RWPE2 (cell line): ENCODE data around the gene NLRX1.

ENCODE experiments used
- ATAC-seq: fragments of 200-7000 bp; cut with Tn5 transposase; 3 replicates; pipeline ENCODE4 v1.9.1; 2021; ENCODE audit warnings: low read depth
- DNase-seq: peaks from one replicate; pipeline ENCODE4 v3.0.0-alpha.2; 2020; ENCODE audit warnings: low spot score
- H3K27ac ChIP-seq: fragments of 450-650 bp; 2 replicates; pipeline ENCODE4 v1.5.1; 2017; ENCODE audit warnings: mild to moderate bottlenecking; ENCODE audit not compliant: poor library complexity, severe bottlenecking
- H3K27me3 ChIP-seq: fragments of 250-450 bp; sonication (Bioruptor Pico); 2 replicates; pipeline ENCODE4 v1.5.1; 2021; ENCODE audit warnings: mild to moderate bottlenecking, moderate library complexity; ENCODE audit not compliant: insufficient read depth, poor library complexity, severe bottlenecking
- H3K36me3 ChIP-seq: fragments of 250-450 bp; sonication (Bioruptor Pico); 2 replicates; pipeline ENCODE4 v1.5.1; 2020; ENCODE audit warnings: low read depth, mild to moderate bottlenecking, moderate library complexity
- H3K4me1 ChIP-seq: fragments of 250-450 bp; sonication (Bioruptor Pico); 2 replicates; pipeline ENCODE4 v1.5.1; 2021; ENCODE audit warnings: mild to moderate bottlenecking, moderate library complexity; ENCODE audit not compliant: insufficient read depth, poor library complexity, severe bottlenecking
- H3K4me3 ChIP-seq: fragments of 250-450 bp; sonication (Bioruptor Pico); 2 replicates; pipeline ENCODE4 v1.5.1; 2021; ENCODE audit warnings: mild to moderate bottlenecking, moderate library complexity; ENCODE audit not compliant: severe bottlenecking
- H3K9me3 ChIP-seq: fragments of 250-450 bp; sonication (Bioruptor Pico); 2 replicates; pipeline ENCODE4 v1.5.1; 2021; ENCODE audit warnings: mild to moderate bottlenecking, moderate library complexity; ENCODE audit not compliant: severe bottlenecking
- TF ChIP-seq, protein P1 (sequence below): fragments of 450-650 bp; IDR thresholded peaks from one replicate; pipeline ENCODE4 v1.5.1; 2017; ENCODE audit warnings: mild to moderate bottlenecking, moderate library complexity; ENCODE audit not compliant: poor library complexity, severe bottlenecking

Gene NLRX1

DNA sequence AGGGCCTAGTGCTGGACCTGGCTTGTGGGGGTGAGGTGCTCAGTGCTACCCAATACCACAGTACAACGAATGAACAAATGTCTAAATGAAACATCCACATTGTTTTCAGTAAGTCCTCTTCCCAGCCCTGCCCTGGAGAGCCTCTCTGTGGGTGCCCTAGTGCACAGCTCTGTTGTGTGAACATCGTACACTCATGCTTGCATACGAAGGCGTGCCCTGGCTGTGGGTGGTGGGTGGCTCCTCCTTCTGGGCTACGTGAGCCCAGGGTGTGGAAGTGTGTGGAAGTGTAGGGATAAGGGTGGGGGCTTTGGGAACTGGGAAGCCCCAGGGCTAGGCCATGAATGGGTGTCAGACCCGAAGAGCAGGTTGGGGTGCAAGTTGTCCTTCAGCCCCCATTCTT, 592 bp upstream of the NLRX1 start:
- H3K27ac ChIP-seq, result peak overlapping the region; percentile 69
- H3K4me1 ChIP-seq, result peaks cover 5% of the 10 kb centered on the region
- TF ChIP-seq, protein P1, sequence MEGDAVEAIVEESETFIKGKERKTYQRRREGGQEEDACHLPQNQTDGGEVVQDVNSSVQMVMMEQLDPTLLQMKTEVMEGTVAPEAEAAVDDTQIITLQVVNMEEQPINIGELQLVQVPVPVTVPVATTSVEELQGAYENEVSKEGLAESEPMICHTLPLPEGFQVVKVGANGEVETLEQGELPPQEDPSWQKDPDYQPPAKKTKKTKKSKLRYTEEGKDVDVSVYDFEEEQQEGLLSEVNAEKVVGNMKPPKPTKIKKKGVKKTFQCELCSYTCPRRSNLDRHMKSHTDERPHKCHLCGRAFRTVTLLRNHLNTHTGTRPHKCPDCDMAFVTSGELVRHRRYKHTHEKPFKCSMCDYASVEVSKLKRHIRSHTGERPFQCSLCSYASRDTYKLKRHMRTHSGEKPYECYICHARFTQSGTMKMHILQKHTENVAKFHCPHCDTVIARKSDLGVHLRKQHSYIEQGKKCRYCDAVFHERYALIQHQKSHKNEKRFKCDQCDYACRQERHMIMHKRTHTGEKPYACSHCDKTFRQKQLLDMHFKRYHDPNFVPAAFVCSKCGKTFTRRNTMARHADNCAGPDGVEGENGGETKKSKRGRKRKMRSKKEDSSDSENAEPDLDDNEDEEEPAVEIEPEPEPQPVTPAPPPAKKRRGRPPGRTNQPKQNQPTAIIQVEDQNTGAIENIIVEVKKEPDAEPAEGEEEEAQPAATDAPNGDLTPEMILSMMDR, result no peak
- H3K36me3 ChIP-seq, result no peaks in the 10 kb centered on the region
- ATAC-seq, result no peak
- H3K4me3 ChIP-seq, result no peak overlapping the region
- H3K9me3 ChIP-seq, result no peaks in the 10 kb centered on the region
- no peaks in the 10 kb centered on the region for H3K27me3 ChIP-seq
- no peak for DNase-seq

DNA sequence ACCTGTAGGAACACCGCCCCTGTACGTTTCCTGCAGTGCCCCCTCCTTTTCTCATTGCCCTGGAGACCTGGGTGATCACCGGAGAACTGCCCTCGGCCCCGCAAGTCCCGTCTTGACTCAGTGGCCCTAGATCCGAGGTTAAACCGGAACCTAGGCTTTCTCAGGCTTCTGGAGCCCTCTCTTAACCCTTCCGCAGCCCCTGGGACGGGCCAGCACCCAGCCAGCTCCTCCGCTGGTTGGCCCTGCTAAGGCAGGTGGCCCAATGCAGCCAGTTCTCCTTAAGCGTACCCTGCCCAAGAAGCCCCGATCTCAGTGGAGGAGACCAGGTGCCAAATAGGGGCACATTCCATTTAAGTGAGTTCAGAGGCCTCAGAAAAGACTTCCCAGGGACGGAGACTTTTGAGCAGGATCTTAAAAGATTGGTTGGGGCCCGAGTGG, 776 bp downstream of the NLRX1 start:
- Histone ChIP-seq H3K27me3 (no peaks in the 10 kb centered on the region), H3K4me3 (peak overlapping the region; percentile 62), H3K36me3 (no peaks in the 10 kb centered on the region), H3K9me3 (no peaks in the 10 kb centered on the region), H3K4me1 (peaks cover 5% of the 10 kb centered on the region), H3K27ac (peak overlapping the region; percentile 69)
- ATAC-seq (peak; percentile 67), DNase-seq (no peak)
- TF ChIP-seq, protein P1, result no peak

DNA sequence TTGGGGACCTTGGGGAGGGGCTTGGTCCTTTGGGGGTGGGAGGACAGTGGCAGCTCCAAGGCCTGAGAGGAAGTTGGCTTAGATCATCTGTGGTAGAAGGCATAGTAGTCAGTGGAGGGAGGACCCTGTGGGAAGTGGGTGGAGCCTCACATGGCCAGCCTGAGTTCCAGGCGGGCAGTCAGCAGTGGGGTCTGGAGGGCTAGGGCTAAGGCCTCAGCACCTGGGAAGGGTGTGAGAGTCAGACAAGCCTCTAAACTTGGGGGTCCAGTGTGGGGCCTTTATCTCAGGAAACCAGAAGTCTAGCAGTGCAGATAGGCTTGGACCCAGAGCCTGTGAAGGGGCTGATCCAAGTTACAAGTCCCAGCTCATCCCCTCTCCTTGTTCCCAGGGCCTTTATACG, 4.0 kb downstream of the NLRX1 start:
- no peak overlapping the region for H3K4me3 ChIP-seq
- H3K27me3 ChIP-seq, result no peaks in the 10 kb centered on the region
- TF ChIP-seq, protein P1, result no peak
- DNase-seq (no peak), ATAC-seq (no peak)
- H3K27ac ChIP-seq, result no peak overlapping the region
- H3K4me1 ChIP-seq, result no peaks in the 10 kb centered on the region
- no peaks in the 10 kb centered on the region for H3K9me3 ChIP-seq
- peaks cover 7% of the 10 kb centered on the region; the same call in 1 of the 2 replicates for H3K36me3 ChIP-seq

DNA sequence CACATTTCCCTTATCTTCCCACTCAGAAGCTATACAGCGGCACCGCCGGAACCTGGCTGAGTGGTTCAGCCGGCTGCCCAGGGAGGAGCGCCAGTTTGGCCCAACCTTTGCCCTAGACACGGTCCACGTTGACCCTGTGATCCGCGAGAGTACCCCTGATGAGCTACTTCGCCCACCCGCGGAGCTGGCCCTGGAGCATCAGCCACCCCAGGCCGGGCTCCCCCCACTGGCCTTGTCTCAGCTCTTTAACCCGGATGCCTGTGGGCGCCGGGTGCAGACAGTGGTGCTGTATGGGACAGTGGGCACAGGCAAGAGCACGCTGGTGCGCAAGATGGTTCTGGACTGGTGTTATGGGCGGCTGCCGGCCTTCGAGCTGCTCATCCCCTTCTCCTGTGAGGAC, 4.9 kb downstream of the NLRX1 start:
- ATAC-seq (no peak), DNase-seq (no peak)
- H3K27ac ChIP-seq, result no peak overlapping the region
- TF ChIP-seq, protein P1, result no peak
- H3K4me1 ChIP-seq, result no peaks in the 10 kb centered on the region
- H3K4me3 ChIP-seq, result no peak overlapping the region
- H3K27me3 ChIP-seq, result no peaks in the 10 kb centered on the region
- H3K36me3 ChIP-seq, result peaks cover 7% of the 10 kb centered on the region; the same call in 1 of the 2 replicates
- no peaks in the 10 kb centered on the region for H3K9me3 ChIP-seq

DNA sequence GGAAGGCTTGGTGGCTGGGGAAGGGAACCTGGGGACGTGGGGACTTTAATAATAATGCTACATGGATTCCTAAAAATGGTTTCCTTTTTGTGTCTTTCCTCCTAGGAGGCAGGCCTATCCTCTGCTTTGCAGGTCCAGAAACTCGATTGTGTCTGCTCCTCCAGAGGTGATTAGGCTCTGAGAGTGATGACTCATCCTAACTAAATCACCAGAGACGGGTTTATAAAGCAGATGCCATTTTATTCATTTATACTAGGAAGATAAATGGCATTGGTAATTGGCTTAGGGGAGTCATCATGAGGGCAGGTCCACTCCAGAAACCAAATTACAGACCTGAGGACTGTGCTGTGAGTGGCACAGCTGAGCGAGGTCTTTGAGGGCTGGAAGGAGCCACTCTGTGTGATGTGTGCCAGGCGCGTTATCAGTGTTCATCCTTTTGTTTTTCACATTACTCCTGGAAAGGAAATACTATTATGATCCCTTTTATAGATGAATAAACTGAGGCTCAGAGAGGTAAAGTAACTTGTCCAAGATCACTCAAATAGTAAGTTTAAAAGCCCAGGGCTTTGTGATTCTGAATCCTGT, 7.1 kb downstream of the NLRX1 start:
- H3K27ac ChIP-seq, result no peak overlapping the region
- DNase-seq, result no peak
- TF ChIP-seq, protein P1, result no peak
- no peaks in the 10 kb centered on the region for H3K9me3 ChIP-seq
- H3K36me3 ChIP-seq, result peaks cover 7% of the 10 kb centered on the region; the same call in 1 of the 2 replicates
- peak; percentile 52; the same call in 2 of the 3 replicates for ATAC-seq
- no peaks in the 10 kb centered on the region for H3K27me3 ChIP-seq
- H3K4me3 ChIP-seq, result no peak overlapping the region
- H3K4me1 ChIP-seq, result no peaks in the 10 kb centered on the region
